ENCODE measurements around the gene CACNG7. TPM values are rescaled to one million over a fixed set of nuclear protein-coding genes. Genes with fewer than 3 reads are reported as not detected.

CACNG7 gene
- total RNA-seq, 1 experiment from 2014 or later, result not detected

DNA sequence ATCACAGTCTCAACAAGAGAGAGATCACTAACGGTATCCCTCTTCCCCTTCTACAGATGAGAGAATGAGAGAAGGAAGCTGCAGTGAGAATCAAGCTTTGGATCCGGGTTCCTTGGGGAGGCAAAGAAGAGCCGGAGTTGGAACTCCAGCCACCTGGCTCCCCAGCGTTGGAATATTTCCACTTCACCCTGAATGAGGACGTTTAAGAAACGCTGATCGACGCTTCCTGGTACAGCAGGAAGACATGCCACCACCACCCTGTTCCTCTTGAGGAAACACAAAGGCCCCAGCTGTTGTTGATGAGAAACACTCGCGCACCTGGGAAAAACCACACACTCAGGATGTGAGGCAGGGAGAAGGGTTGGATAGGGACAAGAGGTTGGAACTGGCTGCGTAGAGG is 42.4 kb downstream of the CACNG7 start:
- no peaks in the 10 kb centered on the region for H3K36me3 ChIP-seq (ENCODE audit: low read depth, low read length)
- H4K20me1 ChIP-seq (ENCODE audit: low read length), result no peaks in the 10 kb centered on the region
- H2AFZ ChIP-seq (ENCODE audit: low read length), result no peak overlapping the region
- H3K9me3 ChIP-seq (ENCODE audit: low read length), result no peaks in the 10 kb centered on the region
- no peak for TF ChIP-seq CTCF (conservative IDR thresholded peaks at IDR 0.05; ENCODE audit: low read depth, low read length)
- TF ChIP-seq EZH2 (IDR thresholded peaks at IDR 0.05; ENCODE audit: low read length, unreplicated experiment), result no peak
- TF ChIP-seq EZH2phosphoT487 (IDR thresholded peaks at IDR 0.05; ENCODE audit: borderline replicate concordance, low read length), result no peak
- no peaks in the 10 kb centered on the region for H3F3A ChIP-seq (ENCODE audit: low read length, unreplicated experiment)
- H3K9ac ChIP-seq (ENCODE audit: low read length), result no peak overlapping the region
- no peak for DNase-seq
- ChIA-PET POLR2A (ENCODE audit: unreplicated experiment) (interaction anchor here (0.5 kb wide), 1 partner anchor 20 kb away, joined by 14 read pairs; no protein-coding TSS in a partner anchor), CTCF (interaction anchor here (0.7 kb wide), 1 partner anchor 63 kb away, joined by 4 read pairs; no protein-coding TSS in a partner anchor)
- H3K4me1 ChIP-seq (ENCODE audit: insufficient read depth, low read length), result no peaks in the 10 kb centered on the region
- H3K4me3 ChIP-seq (ENCODE audit: low read length), result no peak overlapping the region
- H3K4me2 ChIP-seq (ENCODE audit: low read length), result no peak overlapping the region
- peaks cover 28% of the 10 kb centered on the region for H3K27me3 ChIP-seq (ENCODE audit: low read length)
- ATAC-seq, result no peak
- intact Hi-C loops (cut with micrococcal nuclease), result no loop called here
- H3K9me2 ChIP-seq (replicated peaks; ENCODE audit: low read length), result no peaks in the 10 kb centered on the region
- H3K79me2 ChIP-seq (ENCODE audit: low read length), result no peaks in the 10 kb centered on the region
- H3K27ac ChIP-seq (ENCODE audit: low read length), result no peak overlapping the region
- BruUV-seq (replicated peaks), result no TSS peak

DNA sequence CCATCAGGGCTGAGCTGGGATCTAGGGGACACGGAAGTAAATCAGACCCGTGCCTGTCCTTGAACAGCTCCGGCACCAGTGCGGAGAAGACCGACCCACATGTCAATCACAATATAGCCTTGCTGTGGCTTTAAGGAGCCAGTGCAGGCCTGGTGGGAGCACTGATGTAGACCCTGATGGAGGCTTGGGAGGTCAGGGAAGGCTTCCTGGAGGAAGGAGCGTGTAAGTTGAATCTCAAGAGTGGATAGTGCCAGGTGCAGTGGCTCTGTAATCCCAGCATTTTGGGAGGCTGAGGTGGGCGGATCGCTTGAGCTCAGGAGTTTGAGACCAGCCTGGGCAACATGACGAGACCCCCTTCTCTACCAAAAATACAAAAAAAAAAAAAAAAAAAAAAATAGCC is 42.9 kb downstream of the CACNG7 start:
- H3K4me2 ChIP-seq (ENCODE audit: low read length), result no peak overlapping the region
- no peaks in the 10 kb centered on the region for H3F3A ChIP-seq (ENCODE audit: low read length, unreplicated experiment)
- no peak overlapping the region for H3K9ac ChIP-seq (ENCODE audit: low read length)
- H4K20me1 ChIP-seq (ENCODE audit: low read length), result no peaks in the 10 kb centered on the region
- H3K9me2 ChIP-seq (replicated peaks; ENCODE audit: low read length), result no peaks in the 10 kb centered on the region
- no peaks in the 10 kb centered on the region for H3K9me3 ChIP-seq (ENCODE audit: low read length)
- BruUV-seq (replicated peaks), result no TSS peak
- ChIA-PET POLR2A (ENCODE audit: unreplicated experiment) (no interaction called here), CTCF (no interaction called here)
- ATAC-seq, result no peak
- H3K36me3 ChIP-seq (ENCODE audit: low read depth, low read length), result no peaks in the 10 kb centered on the region
- no peak overlapping the region for H2AFZ ChIP-seq (ENCODE audit: low read length)
- H3K4me1 ChIP-seq (ENCODE audit: insufficient read depth, low read length), result no peaks in the 10 kb centered on the region
- intact Hi-C loops (cut with micrococcal nuclease), result no loop called here
- H3K4me3 ChIP-seq (ENCODE audit: low read length), result no peak overlapping the region
- H3K79me2 ChIP-seq (ENCODE audit: low read length), result no peaks in the 10 kb centered on the region
- no peak overlapping the region for H3K27ac ChIP-seq (ENCODE audit: low read length)
- H3K27me3 ChIP-seq (ENCODE audit: low read length), result peaks cover 32% of the 10 kb centered on the region
- TF ChIP-seq EZH2phosphoT487 (IDR thresholded peaks at IDR 0.05; ENCODE audit: borderline replicate concordance, low read length), result no peak
- no peak for TF ChIP-seq EZH2 (IDR thresholded peaks at IDR 0.05; ENCODE audit: low read length, unreplicated experiment)
- no peak for TF ChIP-seq CTCF (conservative IDR thresholded peaks at IDR 0.05; ENCODE audit: low read depth, low read length)
- no peak for DNase-seq

DNA sequence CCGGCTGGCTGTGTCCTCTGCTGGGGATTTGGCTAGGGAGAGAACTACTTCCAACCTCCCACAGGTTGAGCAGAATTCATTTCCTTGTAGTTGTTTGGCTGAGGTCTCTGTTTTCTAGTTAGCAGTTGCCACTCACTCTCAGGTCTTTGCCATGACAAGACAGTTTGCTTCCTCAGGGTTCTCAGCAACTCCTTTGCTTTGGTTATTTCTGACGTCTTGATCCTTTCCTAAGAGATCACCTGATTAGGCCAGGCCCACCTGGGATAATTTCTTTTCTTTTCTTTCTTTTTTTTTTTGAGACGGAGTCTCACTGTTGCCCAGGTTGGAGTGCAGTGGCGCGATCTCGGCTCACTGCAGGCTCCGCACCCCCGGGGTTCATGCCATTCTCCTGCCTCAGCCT is 44.3 kb downstream of the CACNG7 start:
- Histone ChIP-seq H3K79me2 (ENCODE audit: low read length) (no peaks in the 10 kb centered on the region), H3K4me1 (ENCODE audit: insufficient read depth, low read length) (peaks cover 5% of the 10 kb centered on the region; the same call in 1 of the 2 replicates), H3K9me3 (ENCODE audit: low read length) (no peaks in the 10 kb centered on the region), H3F3A (ENCODE audit: low read length, unreplicated experiment) (no peaks in the 10 kb centered on the region), H3K27me3 (ENCODE audit: low read length) (peaks cover 45% of the 10 kb centered on the region), H3K27ac (ENCODE audit: low read length) (no peak overlapping the region), H3K9me2 (replicated peaks; ENCODE audit: low read length) (no peaks in the 10 kb centered on the region), H3K36me3 (ENCODE audit: low read depth, low read length) (no peaks in the 10 kb centered on the region), H3K4me2 (ENCODE audit: low read length) (no peak overlapping the region), H4K20me1 (ENCODE audit: low read length) (no peaks in the 10 kb centered on the region), H3K9ac (ENCODE audit: low read length) (no peak overlapping the region), H3K4me3 (ENCODE audit: low read length) (no peak overlapping the region), H2AFZ (ENCODE audit: low read length) (no peak overlapping the region)
- CTCF ChIA-PET, result no interaction called here
- no peak for DNase-seq
- ATAC-seq, result no peak
- BruUV-seq (replicated peaks), result no TSS peak
- no peak for TF ChIP-seq EZH2 (IDR thresholded peaks at IDR 0.05; ENCODE audit: low read length, unreplicated experiment)
- TF ChIP-seq CTCF (conservative IDR thresholded peaks at IDR 0.05; ENCODE audit: low read depth, low read length), result no peak
- no peak for TF ChIP-seq EZH2phosphoT487 (IDR thresholded peaks at IDR 0.05; ENCODE audit: borderline replicate concordance, low read length)
- POLR2A ChIA-PET (ENCODE audit: unreplicated experiment), result no interaction called here
- intact Hi-C loops (cut with micrococcal nuclease), result no loop called here

Data from PC-3 (cell line).